ENCODE measurements around the gene HOXA11. TPM values are rescaled to one million over a fixed set of nuclear protein-coding genes. Genes with fewer than 3 reads are reported as not detected.

HOXA11 gene
- total and polyA plus RNA-seq, 2 of the 4 experiments (the other 2 are of a cell fraction): 0.05 TPM; not detected in 1

- H3K9ac ChIP-seq (ENCODE audit: low read depth, low read length): no peak overlapping the region
- ATAC-seq (ENCODE audit: low read depth): no peak
- no peak overlapping the region for H2AFZ ChIP-seq (replicated peaks; ENCODE audit: low read length, poor library complexity)
- peak overlapping the region; percentile 64; the same call in 1 of the 2 replicates for H3K4me2 ChIP-seq (ENCODE audit: low read depth, low read length)
- peak; percentile 45; the same call in 1 of the 2 replicates for TF ChIP-seq MAZ (IDR thresholded peaks at IDR 0.05; ENCODE audit: borderline replicate concordance, low read depth, low read length)
- peak; percentile 77 for TF ChIP-seq FOS (IDR thresholded peaks at IDR 0.05; ENCODE audit: low read depth, low read length)
- peak; percentile 76 for TF ChIP-seq POLR2A (IDR thresholded peaks at IDR 0.05; ENCODE audit: low read depth, low read length)
- TF ChIP-seq BHLHE40 (IDR thresholded peaks at IDR 0.05; ENCODE audit: low read depth, low read length): peak; percentile 61
- no peak for TF ChIP-seq NFE2L2 (IDR thresholded peaks at IDR 0.05; ENCODE audit: low read depth, low read length)
- no peak for TF ChIP-seq CTCF (conservative IDR thresholded peaks at IDR 0.05; ENCODE audit: low read depth, low read length)
- TF ChIP-seq CEBPB (IDR thresholded peaks at IDR 0.05; ENCODE audit: low read depth, low read length): peak; percentile 96
- TF ChIP-seq MAFK (IDR thresholded peaks at IDR 0.05; ENCODE audit: low read depth, low read length): 0 out of 2 replicates have a peak, but pooled peaks have one; percentile 1
- TF ChIP-seq USF2 (IDR thresholded peaks at IDR 0.05; ENCODE audit: low read depth, low read length): no peak
- H3K18ac ChIP-seq (ENCODE audit: low read depth, low read length): no peak overlapping the region
- no peak overlapping the region for H3K56ac ChIP-seq (ENCODE audit: extremely low read depth, insufficient read depth, low read length)
- no TSS peak for BruUV-seq (replicated peaks)
- H2BK5ac ChIP-seq (ENCODE audit: low read depth, low read length, poor library complexity, severe bottlenecking): peak overlapping the region; percentile 28
- peaks cover 24% of the 10 kb centered on the region for H3K4me1 ChIP-seq (ENCODE audit: control insufficient read depth, insufficient read depth, low read length)
- in situ Hi-C loops (cut with MboI; ENCODE audit: low sequenced_read_pairs): no loop called here
- CTCF ChIA-PET: no interaction called here
- intact Hi-C loops (cut with micrococcal nuclease): loop anchor here (5.0 kb wide), 1 partner anchor 102 kb away; no protein-coding TSS in a partner anchor
- no peaks in the 10 kb centered on the region for H3K27me3 ChIP-seq (ENCODE audit: control insufficient read depth, insufficient read depth, low read length)
- H4K20me1 ChIP-seq (ENCODE audit: insufficient read depth, low read length): no peaks in the 10 kb centered on the region
- DNase-seq: peak; percentile 97
- dilution Hi-C loops (cut with HindIII; ENCODE audit: low sequenced_read_pairs, unreplicated experiment): no loop called here
- no peaks in the 10 kb centered on the region for H3K36me3 ChIP-seq (ENCODE audit: control insufficient read depth, insufficient read depth, low read length)
- H2BK20ac ChIP-seq (ENCODE audit: low read depth, low read length): no peak overlapping the region
- no peak overlapping the region; the same call in 1 of the 2 replicates for H3K27ac ChIP-seq (ENCODE audit: insufficient read depth, low read length)
- no peak overlapping the region for H4K8ac ChIP-seq (ENCODE audit: low read depth in 2 of 2, low read length in 2 of 2)
- H2BK15ac ChIP-seq (ENCODE audit: low read depth, low read length): 0 out of 3 replicates have a peak overlapping the region, but pooled peaks have one; percentile 3
- no CpG with 5 or more reads among the region's 2 CpGs for WGBS, 2 experiments (ENCODE audit: extremely low coverage in 2 of 2, insufficient read length in 1 of 2)
- no peak overlapping the region for H3K14ac ChIP-seq (replicated peaks; ENCODE audit: low read depth, low read length)
- no peak overlapping the region for H2AK5ac ChIP-seq (ENCODE audit: low read depth, low read length)
- H4K5ac ChIP-seq (ENCODE audit: low read depth, low read length): no peak overlapping the region
- no peak overlapping the region for H3K23ac ChIP-seq (ENCODE audit: low read depth, low read length)
- peaks cover 8% of the 10 kb centered on the region; the same call in 1 of the 2 replicates for H3K9me1 ChIP-seq (ENCODE audit: insufficient read depth, low read length)
- H3K4ac ChIP-seq (ENCODE audit: low read depth, low read length): no peak overlapping the region
- H2BK120ac ChIP-seq (ENCODE audit: low read depth, low read length): no peak overlapping the region
- H3K4me3 ChIP-seq (ENCODE audit: insufficient read depth, low read depth, low read length): no peak overlapping the region
- POLR2A ChIA-PET (ENCODE audit: unreplicated experiment): interaction anchor here (0.6 kb wide), 1 partner anchor 25 kb away, joined by 4 read pairs; no protein-coding TSS in a partner anchor
- H4K91ac ChIP-seq (ENCODE audit: insufficient read depth, low read depth, low read length): no peak overlapping the region
- peaks cover 16 to 41% of the 10 kb centered on the region in 2 experiments for H3K79me1 ChIP-seq (ENCODE audit: low read depth in 1 of 2, low read length in 2 of 2)
- no peak overlapping the region for H2AK9ac ChIP-seq (replicated peaks; ENCODE audit: low read depth, low read length, poor library complexity)
- H3K9me3 ChIP-seq (ENCODE audit: control insufficient read depth, insufficient read depth, low read length): no peaks in the 10 kb centered on the region
Measured at GRCh38 chr7:27134392-27134791, 50.6 kb downstream of the HOXA11 start.

Measured in IMR-90 (cell line).